Measurements from ENCODE around the gene BPHL. TPM values are rescaled to one million over a fixed set of nuclear protein-coding genes. Genes with fewer than 3 reads are reported as not detected.
"Not testable (repeated sequence)": the region's sequence is repeated elsewhere in the genome, so short reads cannot be mapped to it uniquely, and the experiment has no call there.

Gene BPHL
- total RNA-seq, result 25.0 TPM

DNA sequence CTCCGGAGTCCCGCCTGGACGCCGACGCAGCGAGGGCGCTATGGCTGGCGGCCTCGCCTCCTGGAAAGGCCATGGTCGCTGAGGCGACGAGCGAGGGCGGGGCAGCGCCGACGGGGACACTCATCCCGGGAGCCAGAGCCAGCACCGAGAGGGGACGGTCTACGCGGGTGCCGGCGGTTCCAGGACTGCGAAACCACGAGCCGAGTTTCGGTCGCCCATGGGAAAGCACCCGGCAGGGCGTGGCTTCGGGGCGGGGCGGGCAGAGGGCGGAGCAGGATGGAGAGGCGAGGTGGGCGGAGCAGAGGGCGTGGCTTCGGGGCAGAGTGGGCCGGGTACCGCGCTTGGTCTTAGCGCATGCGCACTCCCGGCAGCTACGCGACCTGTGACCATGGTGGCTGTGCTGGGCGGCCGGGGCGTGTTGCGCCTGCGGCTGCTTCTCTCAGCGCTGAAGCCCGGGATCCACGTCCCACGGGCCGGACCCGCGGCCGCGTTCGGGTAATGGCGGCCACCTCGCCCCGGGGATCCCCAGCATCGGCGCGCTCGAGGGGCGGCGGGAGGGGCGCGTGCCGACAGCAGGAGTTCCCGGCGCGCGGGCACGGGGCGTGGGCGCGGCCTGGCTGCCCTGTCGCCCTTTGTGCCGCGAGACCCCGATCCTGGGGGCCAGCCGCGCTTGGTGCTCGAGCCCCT, at the start of gene BPHL:
Gene BPHL (plus strand): TSS at position 359 of the 687 bp plus-strand sequence. CDS start 30 bp downstream, at position 389.
- DNase-seq, result peak; percentile 99

DNA sequence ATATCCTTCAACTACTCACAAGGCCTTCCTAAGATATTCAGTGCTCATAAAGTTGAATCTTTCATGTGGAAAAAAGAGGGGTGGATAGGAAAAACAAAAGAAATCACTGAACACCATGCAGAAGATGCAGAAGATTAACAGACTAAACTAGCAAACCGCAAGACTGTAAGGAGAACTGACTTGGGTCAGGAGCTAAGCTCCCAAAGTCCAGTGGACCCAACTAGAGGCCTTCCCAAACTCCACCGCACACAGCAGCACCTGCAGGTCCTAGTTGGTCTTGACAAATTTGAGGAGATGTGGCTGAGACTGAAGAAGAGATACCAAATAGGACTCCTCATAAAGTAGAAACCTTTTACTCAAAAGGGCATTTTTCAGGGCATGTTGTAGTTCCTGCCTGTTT, 46.9 kb upstream of the BPHL start:
- no peak for DNase-seq

DNA sequence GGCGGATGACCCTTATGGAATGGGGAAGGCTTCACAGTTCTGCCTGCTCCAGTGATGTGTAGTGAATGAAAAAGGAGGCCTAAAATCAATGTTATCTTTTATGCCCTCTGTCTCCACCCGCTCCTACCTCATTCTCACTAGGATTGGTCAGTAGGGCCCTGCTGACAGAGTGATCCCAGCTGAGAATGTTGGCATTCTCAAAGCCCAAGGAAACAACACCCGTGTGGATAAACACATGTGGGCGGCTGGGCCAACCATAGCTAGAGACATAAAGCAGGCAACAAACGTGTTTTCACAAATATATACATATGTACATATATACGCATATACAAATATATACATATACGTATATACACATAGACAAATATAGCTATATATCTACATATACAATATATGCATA, 45.7 kb upstream of the BPHL start:
- peak; percentile 35 for DNase-seq

DNA sequence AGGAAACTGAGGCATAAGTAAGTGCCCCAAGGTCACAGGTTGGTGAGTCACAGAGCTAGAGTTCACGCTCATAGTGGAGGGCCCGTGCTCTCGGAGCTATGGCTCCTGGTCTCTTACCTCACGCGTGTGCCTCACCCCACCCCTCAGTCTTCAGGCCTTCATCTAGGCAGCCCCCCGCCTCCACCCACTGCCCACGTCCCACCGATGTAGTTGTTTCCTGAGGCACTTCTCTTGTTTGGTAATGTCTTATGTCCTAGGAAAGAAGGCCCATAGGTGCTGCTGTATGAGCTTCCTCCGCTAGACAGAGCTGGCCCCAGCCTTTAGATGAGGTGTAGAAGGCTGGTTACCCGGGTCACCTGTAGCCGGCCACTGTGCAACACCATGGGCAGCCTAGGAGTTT, 45.1 kb upstream of the BPHL start:
- no peak for DNase-seq

DNA sequence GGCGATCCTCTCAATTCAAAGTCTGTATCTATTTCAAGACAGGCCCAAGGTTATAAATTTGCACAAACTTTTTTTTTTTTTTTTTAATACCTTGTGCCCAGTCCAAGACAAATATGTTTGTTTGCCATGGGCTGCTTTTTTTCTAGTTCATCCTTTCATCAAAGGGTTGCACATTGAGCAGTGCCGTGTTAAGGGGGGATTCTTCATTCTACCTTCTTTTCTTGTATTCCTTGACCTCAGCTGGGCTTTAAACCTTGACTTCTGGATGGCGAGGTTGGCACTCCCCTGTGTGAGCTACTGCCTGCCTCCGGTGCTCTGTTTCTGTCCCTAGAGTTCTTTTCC, 42.8 kb upstream of the BPHL start:
- no peak for DNase-seq

DNA sequence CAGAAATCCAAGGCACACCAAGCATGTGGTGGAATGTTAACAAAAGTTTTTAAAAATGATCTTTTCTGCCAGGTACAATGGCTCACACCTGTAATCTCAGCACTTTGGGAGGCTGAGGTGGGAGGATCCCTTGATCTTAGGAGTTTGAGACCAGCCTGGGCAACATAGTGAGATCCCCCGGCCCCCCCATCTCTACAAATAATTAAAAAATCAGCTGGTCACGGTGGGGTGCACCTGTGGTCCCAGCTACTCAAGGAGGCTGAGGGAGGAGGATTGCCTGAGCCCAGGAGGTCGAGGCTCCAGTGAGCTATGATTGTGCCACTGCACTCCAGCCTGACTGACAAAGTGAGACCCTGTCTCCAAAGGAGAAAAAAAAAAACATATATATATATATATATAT, 42.2 kb upstream of the BPHL start:
- no peak for DNase-seq

DNA sequence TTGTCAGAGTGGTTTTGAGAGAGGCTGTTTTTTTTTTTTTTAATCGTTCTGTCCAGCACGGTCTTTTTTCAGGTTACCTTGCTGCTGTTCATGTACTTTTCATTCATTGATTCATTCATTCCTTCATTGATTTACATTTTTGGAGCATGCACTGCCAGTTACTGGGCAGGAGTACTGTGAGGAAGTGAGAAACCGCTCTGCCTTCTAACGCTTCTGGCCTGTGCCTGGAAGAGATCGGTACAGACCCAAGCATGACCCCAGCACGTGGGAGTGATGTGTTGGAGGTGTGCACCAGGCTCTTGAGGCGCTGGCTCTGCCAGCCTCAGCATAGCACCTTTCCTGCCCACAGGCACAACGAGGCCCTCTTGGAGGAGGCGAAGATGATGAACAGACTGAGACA, 41.1 kb upstream of the BPHL start:
- no peak for DNase-seq

DNA sequence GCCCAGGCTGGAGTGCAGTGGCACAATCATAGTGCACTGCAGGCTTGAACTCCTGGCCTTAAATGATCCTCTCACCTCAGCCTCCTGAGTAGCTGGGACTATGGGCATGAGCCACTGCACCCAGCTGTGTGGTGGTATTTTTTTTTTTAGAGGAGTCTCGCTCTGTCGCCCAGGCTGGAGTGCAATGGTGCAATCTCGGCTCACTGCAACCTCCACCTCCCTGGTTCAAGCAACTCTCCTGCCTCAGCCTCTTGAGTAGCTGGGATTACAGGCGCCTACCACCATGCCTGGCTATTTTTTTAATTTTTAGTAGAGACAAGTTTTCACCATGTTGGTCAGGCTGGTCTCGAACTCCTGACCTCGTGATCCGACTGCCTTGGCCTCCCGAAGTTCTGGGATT, 39.6 kb upstream of the BPHL start:
- DNase-seq, result not testable (repeated sequence)

DNA sequence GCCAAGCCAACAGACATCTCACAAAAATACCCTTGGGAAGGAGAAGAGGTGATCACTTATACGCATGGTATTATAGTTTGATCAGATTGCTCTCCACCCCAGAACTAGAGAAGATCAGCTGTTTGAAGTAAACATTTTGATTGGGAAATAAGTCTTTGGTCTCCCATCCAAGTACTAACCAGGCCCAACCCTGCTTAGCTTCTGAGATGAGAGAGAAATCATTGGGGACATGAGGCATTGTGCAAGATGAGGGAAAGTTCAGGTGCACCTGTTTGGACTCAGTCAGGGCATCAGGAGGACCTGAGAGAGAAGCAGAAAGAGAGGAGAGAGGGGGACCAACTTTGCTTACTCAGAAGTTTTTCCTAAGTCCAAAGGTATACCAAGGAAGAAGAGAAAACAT, 38.8 kb upstream of the BPHL start:
- no peak for DNase-seq

DNA sequence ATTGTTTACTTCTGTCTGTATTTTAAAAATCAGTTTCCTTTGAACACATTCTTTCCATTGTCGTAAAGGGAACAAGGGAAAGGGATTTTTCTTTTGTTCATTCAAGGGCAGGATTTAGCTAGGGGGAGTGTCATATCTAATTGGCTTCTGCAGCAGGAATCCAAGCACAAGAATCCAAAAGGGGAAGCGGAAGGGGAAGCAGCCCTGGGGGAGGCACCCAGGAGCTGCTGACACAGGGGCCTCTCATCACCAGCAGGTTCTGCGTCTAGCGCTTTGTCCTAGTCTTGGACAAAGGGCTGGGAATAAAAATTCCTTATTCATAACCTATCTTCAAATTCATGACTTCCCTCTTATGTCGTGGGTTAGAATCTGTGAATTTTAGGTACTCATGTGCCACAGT, 36.6 kb upstream of the BPHL start:
- no peak for DNase-seq

DNA sequence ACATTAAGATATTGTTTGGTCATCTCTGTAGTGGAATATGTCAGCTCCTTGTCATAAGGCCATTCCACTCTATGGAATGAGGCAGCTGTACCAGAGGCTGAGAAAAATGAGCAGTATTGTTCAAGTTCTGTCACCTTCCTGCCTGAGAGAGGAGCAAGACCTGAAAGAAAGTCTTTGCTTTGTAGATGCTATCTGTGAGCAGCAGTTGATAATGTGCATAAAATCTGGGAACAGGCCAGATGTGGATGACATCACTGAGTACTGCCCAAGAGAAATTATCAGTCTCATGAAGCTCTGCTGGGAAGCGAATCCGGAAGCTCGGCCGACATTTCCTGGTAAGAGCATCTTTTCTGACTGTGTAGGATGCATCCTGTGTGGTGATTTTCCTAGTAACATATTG, 33.4 kb upstream of the BPHL start:
- no peak for DNase-seq

DNA sequence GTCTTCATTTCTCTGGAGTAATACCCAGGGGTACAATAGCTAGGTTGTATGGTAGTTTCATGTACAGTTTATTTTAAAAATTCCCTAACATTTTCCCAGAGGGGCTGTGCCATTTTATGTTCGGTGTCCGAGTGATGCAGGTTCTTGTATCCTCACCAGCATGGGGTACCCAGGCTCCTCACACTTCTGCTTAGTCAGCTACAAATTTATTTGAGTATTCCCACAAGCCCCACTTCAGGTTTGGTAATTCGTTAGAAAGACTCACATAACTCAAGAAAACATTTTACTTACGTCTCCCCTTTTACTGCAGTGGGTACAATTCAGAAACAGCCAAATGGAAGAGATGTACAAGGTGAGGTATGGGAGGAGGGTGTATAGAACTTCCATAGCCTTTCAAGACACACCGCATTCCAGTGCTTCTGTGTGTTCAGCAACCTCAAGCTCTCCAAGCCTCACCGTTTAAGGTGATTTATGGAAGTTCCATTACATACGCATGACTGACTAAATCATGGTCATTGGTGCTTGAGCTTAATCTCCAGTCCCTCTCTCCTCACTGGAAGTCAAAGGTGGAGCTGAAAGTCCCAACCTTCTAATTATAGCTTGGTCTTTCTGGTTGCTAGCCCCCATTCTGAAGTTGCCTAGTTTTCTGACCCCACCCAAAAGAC, 32.1 kb upstream of the BPHL start:
- no peak for DNase-seq

DNA sequence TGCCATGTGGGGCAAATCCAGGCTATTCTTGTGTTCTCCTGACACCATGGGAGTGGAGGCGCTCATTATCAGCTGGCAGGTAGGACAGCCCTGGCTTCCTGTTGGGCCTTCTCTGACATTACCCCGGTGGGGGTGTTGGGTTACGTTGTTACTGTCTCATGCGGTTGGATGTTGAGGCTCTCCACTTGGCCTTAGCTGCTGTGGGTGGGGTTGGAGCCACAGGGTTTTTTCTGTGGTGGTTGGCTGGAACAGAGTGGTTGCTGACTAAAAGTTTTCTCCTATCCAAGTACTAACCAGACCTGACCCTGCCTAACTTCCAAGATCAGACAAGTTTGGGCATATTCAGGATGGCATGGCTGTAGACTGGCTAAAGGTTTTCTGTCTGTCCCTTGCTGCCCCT, 30.1 kb upstream of the BPHL start:
- no peak for DNase-seq

DNA sequence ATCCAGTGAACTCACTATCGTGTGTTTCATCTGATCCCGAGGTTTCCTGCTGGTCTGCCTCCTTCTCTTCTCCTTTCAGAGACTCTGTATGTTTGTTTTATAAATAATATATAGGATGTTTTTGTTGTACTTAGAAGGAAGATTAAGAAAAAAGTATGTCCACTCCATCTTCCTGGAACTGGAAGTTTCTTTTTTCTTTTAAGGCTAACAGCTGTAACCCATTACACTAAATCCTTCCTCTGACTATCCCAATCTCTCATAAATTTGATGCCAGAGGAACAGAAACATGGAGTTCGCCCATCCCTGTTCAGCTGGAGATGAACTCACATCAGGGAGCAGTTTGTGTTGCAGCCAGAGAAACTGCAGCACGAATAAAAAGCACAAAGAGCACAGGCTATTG, 29.5 kb upstream of the BPHL start:
- DNase-seq, result peak; percentile 53

DNA sequence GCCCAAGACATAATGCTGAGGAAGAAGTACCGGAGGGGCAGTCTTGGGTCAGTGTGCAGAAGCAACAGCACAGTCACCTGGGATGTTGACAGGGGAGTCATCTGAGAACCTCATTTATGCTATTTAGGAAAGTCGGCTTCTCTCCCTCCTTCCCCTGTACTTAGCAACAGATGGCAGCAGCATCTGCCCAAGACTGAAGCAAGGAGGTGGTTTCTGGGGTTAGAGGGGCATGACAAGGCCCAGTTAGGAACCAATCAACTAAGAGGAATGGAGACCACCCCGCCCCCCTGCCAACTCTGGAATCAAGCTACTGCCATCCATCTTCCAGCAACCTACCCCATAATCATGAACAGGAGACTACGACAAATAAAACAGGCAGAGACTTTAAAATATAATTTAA, 28.5 kb upstream of the BPHL start:
- peak; percentile 16 for DNase-seq

DNA sequence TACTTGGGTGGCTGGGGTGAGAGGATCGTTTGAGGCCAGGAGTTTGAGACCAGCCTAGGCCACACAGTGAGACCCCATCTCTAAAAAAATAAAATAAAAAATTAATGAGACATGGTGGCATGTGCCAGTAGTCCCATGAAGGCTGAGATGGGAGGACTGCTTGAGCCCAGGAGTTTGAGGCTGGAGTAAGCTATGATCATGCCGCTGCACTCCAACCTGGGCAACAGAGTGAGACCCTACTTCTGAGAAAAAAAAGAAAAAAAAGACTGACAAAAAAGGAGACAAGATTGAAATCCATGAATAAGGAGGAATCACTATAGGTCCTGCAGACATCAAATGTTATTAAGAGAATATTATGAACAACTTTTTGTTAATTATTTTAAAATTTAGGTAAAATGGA, 23.7 kb upstream of the BPHL start:
- no peak for DNase-seq

DNA sequence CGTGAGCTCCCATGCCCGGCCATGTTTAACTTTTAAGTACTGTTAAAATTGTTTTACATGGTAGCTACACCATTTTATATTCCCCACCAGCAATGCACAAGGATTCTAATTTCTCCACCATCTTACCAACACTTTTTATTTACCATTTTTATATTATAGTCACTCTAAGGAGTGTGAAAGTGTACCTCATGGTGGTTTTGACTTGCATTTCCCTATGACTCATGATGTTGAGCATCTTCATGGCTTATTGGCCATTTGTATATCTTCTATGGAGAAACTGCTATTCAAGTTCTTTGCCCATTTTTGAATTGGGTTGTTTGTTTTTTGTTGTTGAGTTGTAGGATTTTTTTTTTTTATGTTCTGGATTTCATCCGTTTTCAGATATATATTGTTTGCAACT, 15.6 kb upstream of the BPHL start:
- DNase-seq, result no peak

DNA sequence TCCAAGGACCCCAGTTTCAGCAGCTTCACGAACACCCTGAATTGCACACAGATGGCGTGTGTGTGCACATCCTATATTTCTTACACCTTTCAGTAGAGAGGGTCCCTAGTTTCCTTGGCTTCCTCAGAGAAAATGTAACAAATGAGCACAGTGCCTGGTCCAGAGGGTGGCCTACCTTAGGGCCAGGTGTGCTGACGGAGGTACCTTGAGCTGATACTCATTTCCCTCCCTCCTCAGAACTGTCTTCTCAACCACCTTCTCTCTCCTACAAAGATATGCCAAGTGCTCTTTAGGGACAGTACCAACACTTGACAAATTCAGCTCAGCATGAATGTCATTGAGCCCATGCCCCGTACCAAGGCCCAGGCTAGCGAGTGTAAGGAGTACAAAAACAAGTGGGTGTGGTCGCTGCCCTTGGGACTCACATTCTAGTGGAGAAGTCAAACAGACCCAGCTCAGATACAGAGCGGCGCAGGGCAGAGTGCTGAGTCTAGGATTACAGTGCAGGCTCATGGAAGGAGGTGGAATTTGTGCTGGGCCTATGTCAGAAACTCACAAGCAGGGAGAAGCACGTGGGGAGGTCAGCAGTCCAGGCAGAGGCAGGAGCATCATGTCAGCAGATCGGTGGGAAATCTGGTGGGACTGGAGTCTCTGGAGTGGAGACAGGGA, 9.6 kb upstream of the BPHL start:
- no peak for DNase-seq

DNA sequence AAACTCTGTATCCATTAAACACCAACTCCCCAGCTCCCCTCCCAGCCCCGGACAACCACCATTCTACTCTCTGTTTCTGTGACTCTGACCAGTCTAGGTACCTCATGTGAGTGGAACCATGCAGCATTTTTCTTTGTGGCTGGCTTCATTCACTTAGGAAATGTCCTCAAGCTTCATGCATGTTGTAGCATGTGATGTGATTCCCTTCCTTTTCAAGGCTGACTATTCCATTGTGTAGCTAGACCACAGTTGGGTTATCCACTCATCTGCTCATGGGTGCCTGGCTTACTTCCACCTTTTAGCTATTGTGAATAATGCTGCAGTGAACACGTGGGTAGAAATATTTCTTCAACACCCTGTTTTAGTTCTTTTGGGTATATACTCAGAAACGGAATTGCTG, 8.8 kb upstream of the BPHL start:
- no peak for DNase-seq

DNA sequence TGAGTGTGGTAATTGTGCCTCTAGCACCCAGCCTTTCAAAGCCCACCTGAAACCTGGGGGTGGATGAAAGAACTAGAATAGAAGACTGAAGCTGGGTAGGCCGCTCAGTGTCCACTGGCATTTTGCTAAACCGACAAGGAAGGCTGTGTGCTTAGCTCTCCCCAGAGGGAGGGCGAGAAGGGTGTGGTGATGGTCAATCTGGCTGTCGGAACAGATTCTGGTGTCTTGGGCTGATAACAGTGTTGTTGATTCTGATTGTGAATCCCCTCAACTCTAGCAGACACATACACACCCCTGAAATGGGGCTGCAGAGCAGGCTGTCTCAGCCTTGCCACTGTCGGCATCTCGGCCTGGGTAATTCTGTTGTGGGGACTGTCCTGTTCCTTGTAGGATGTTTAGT, 4.1 kb upstream of the BPHL start:
- DNase-seq, result no peak

DNA sequence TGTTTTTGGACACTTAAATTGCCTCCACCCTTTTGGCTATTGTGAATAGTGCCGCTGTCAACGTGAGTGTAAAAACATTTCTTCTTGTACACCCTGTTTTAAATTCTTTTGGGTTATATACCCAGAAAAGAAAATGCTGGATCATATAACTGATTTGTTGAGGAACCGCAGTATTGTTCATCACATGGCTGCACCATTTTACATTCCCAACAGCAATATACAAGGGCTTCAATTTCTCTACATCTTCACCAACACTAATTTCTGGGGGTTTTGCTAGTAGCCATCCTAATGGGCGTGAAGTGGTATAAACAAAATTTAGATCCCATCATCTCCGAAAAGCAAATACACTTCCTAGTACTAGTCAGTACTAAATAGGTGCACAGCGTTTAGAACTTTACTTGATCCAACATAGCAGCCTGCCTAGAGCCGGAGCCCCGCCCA, 579 bp upstream of the BPHL start:
- no peak for DNase-seq

DNA sequence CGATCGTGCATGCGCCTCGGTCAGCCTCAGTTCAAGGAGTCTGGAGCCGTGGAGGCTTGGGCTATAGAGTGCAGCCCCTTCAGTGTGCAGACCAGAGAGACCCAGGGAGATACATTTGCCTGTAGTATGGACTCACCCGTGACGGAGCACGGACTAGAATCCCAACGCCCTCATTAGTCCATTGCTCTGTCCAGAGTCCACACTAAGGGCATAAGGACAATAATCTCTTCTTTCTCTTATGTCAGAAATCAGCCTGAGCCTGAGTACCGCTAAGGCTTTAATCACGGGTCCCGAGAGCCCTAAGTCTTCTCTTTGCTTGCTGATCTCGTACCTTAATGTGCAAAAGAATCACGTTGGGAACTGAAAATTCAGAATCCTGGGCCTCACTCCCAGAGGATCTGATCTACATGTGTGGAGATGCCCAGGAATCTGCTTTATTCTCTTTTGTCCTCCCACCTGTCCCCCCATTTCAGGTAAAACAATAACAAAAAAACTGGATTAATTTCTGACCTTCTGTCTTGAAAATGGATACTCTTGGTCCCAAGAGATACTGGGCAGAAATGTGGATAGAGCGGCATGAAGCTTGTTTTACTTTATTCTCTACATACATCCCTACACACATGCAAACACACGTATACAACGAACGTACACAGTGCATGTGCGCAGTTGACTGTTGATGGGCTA, 671 bp downstream of the BPHL start:
- no peak for DNase-seq

DNA sequence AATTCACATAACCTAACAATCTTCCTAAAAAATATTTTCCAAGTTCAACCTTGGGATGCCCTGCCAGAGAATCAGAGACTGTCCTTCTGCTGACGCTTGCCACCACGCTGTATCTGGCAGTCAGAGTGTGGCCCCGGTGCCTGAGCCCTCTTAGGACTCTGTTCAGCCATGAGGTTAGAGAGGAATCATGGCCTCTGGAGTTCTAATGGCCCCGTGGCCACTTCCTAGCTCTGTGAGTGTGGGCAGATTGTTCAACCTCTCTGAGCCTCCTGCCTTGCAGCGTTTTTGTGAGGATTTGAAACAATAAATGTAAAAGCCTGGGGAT, 2.2 kb downstream of the BPHL start:
- no peak for DNase-seq

DNA sequence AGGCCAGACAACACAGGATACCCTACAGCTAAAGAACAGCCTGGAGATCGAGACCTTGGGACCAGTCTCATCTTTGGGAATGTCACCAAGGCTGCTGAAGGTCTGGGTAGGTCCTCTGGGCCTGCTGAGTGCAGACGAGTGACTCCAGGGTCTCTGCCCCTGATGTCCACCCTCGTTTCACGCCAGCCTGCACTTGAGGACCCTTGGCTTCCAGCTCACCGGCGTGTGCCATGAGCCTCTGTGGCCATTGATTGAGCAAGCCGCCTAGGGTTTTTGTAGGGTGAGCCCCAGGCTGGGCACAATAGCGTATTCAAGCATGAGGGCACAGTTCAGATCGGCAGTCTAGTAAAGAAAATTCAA, 4.3 kb downstream of the BPHL start:
- DNase-seq, result no peak

All from tongue (tissue), 2 donors.